H1 (cell line): ENCODE data around the gene PECR. TPM values are rescaled to one million over a fixed set of nuclear protein-coding genes. Genes with fewer than 3 reads are reported as not detected.

Experiments
- CTCF ChIA-PET: fragments of 300-600 bp; sonication (Branson Sonifier 250); formaldehyde crosslinking; loops from one replicate; lab custom pipeline; 2021; ENCODE audit not compliant: partially characterized antibody; lab: Charles Lee
- POLR2A ChIA-PET: fragments of 300-600 bp; sonication (Branson Sonifier 250); formaldehyde crosslinking; loops from one replicate; lab custom pipeline; 2021; ENCODE audit warnings: inconsistent platforms; ENCODE audit not compliant: partially characterized antibody; lab: Charles Lee
- DNase-seq, 2 experiments: peaks; one replicate each; pipeline versions ENCODE4 v3.0.0 to v3.0.0-alpha.2; 2010 to 2022; ENCODE audit warnings: low spot score in 2 of 2, low read depth in 1 of 2, mixed read lengths in 1 of 2
- FAIRE-seq: peaks from 2 replicates; lab custom pipeline; 2011; peaks lifted over from hg19 to GRCh38; lab: Jason Lieb, UNC
- H2AFZ ChIP-seq: 2 replicates; pipeline ENCODE4 v1.8.1; 2012; ENCODE audit warnings: low read length, inconsistent platforms
- H2AK5ac ChIP-seq: 2 replicates; pipeline ENCODE4 v1.6.1; 2013; ENCODE audit warnings: low read depth, low read length
- H2BK120ac ChIP-seq: replicated peaks from 2 replicates; pipeline ENCODE3; 2013; ENCODE audit warnings: low read depth, low read length, inconsistent platforms
- H2BK12ac ChIP-seq: 2 replicates; pipeline ENCODE4 v1.6.1; 2013; ENCODE audit warnings: low read depth, low read length
- H2BK15ac ChIP-seq: 2 replicates; pipeline ENCODE4 v1.6.1; 2013; ENCODE audit warnings: low read length
- H2BK20ac ChIP-seq: 2 replicates; pipeline ENCODE4 v1.6.1; 2013; ENCODE audit warnings: low read length
- H2BK5ac ChIP-seq: 2 replicates; pipeline ENCODE4 v1.6.1; 2013; ENCODE audit warnings: low read depth, low read length
- H3K14ac ChIP-seq: 2 replicates; pipeline ENCODE4 v1.6.1; 2013; ENCODE audit warnings: inconsistent platforms; ENCODE audit not compliant: insufficient read length
- H3K18ac ChIP-seq: 2 replicates; pipeline ENCODE4 v1.6.1; 2013; ENCODE audit warnings: low read length; ENCODE audit errors: extremely low read depth
- H3K23ac ChIP-seq: 2 replicates; pipeline ENCODE4 v1.6.1; 2013; ENCODE audit warnings: inconsistent platforms; ENCODE audit not compliant: insufficient read length
- H3K23me2 ChIP-seq: 2 replicates; pipeline ENCODE4 v1.6.1; 2013; ENCODE audit warnings: low read depth, low read length
- H3K27ac ChIP-seq: 2 replicates; pipeline ENCODE4 v1.6.1; 2011; ENCODE audit warnings: low read depth, low read length, inconsistent platforms
- H3K27me3 ChIP-seq, 4 experiments: replicated peaks in 1 of 4; 1 replicate in 1 of 4; 2 replicates in 3 of 4; pipeline versions ENCODE4 v1.6.1 to v1.8.1; 2011 to 2013; ENCODE audit warnings: low read length in 3 of 4, mild to moderate bottlenecking in 3 of 4, inconsistent platforms in 2 of 4, mixed read lengths in 2 of 4, moderate library complexity in 1 of 4; ENCODE audit not compliant: control insufficient read depth in 3 of 4, insufficient read depth in 3 of 4; ENCODE audit errors: extremely low read depth in 1 of 4
- H3K36me3 ChIP-seq, 4 experiments: 2 replicates each; pipeline versions ENCODE4 v1.6.1 to v1.8.1; 2011 to 2013; ENCODE audit warnings: mild to moderate bottlenecking in 4 of 4, low read length in 3 of 4, moderate library complexity in 2 of 4, control low read depth in 1 of 4, inconsistent platforms in 1 of 4; ENCODE audit not compliant: insufficient read depth in 4 of 4, control insufficient read depth in 2 of 4
- H3K4ac ChIP-seq: replicated peaks from 2 replicates; pipeline ENCODE3; 2013; ENCODE audit warnings: low read length, low read depth, mixed read lengths, inconsistent platforms; ENCODE audit not compliant: insufficient read length
- H3K4me1 ChIP-seq, 4 experiments: replicated peaks in 1 of 4; 1 replicate in 1 of 4; 2 replicates in 3 of 4; pipeline versions ENCODE4 v1.6.1 to v1.8.1; 2011 to 2013; ENCODE audit warnings: low read length in 3 of 4, inconsistent platforms in 2 of 4, mixed read lengths in 1 of 4; ENCODE audit not compliant: insufficient read depth in 4 of 4, control insufficient read depth in 3 of 4
- H3K4me2 ChIP-seq, 2 experiments: 2 replicates each; pipeline versions ENCODE4 v1.6.1 to v1.8.1; 2011 to 2013; ENCODE audit warnings: low read depth in 2 of 2, low read length in 2 of 2, control low read depth in 1 of 2, inconsistent platforms in 1 of 2, mild to moderate bottlenecking in 1 of 2; ENCODE audit not compliant: insufficient read depth in 1 of 2
- H3K4me3 ChIP-seq, 4 experiments: fragments of 200-600, 300-600 bp in 1 of 4; sonication (generic), shearing (Covaris generic), sonication (Bioruptor Twin) in 1 of 4; 2 replicates each; pipeline versions ENCODE4 v1.5.1 to v1.8.1; 2011 to 2016; ENCODE audit warnings: low read length in 4 of 4, low read depth in 3 of 4, control low read depth in 2 of 4, inconsistent platforms in 2 of 4, mild to moderate bottlenecking in 2 of 4, mixed read lengths in 1 of 4, moderate library complexity in 1 of 4; ENCODE audit not compliant: insufficient read depth in 2 of 4; ENCODE audit errors: extremely low read depth in 1 of 4
- H3K56ac ChIP-seq: replicated peaks from 2 replicates; pipeline ENCODE3; 2013; ENCODE audit warnings: low read depth, mild to moderate bottlenecking, mixed read lengths, low read length, inconsistent platforms; ENCODE audit not compliant: insufficient read length
- H3K79me1 ChIP-seq: 2 replicates; pipeline ENCODE4 v1.6.1; 2013; ENCODE audit warnings: low read depth, low read length, control low read depth
- H3K79me2 ChIP-seq, 2 experiments: 2 replicates each; pipeline versions ENCODE4 v1.6.1 to v1.8.1; 2012 to 2013; ENCODE audit warnings: low read length in 2 of 2, mild to moderate bottlenecking in 2 of 2, inconsistent platforms in 1 of 2; ENCODE audit not compliant: insufficient read depth in 2 of 2, control insufficient read depth in 1 of 2
- H3K9ac ChIP-seq, 4 experiments: replicated peaks in 1 of 4; 1 replicate in 1 of 4; 2 replicates in 3 of 4; pipeline versions ENCODE4 v1.6.1 to v1.8.1; 2011 to 2013; ENCODE audit warnings: low read depth in 3 of 4, low read length in 3 of 4, control low read depth in 2 of 4, mild to moderate bottlenecking in 2 of 4, moderate library complexity in 2 of 4, inconsistent platforms in 1 of 4; ENCODE audit errors: extremely low read depth in 1 of 4
- H3K9me3 ChIP-seq, 2 experiments: 2 replicates each; pipeline versions ENCODE4 v1.6.1 to v1.8.1; 2012 to 2013; ENCODE audit warnings: mild to moderate bottlenecking in 2 of 2, moderate library complexity in 2 of 2, control low read depth in 1 of 2, inconsistent platforms in 1 of 2, low read depth in 1 of 2, low read length in 1 of 2, mixed read lengths in 1 of 2; ENCODE audit not compliant: insufficient read depth in 2 of 2
- H4K20me1 ChIP-seq, 2 experiments: replicated peaks in 1 of 2; 2 replicates each; pipeline versions ENCODE3 to v1.8.1; 2011 to 2013; ENCODE audit warnings: inconsistent platforms in 2 of 2, low read length in 2 of 2, mild to moderate bottlenecking in 1 of 2; ENCODE audit not compliant: insufficient read depth in 2 of 2, control insufficient read depth in 1 of 2
- H4K5ac ChIP-seq: 2 replicates; pipeline ENCODE4 v1.6.1; 2013; ENCODE audit warnings: low read length, low read depth, mixed read lengths, inconsistent platforms; ENCODE audit not compliant: insufficient read length
- H4K8ac ChIP-seq: 2 replicates; pipeline ENCODE4 v1.8.0; 2013; ENCODE audit warnings: mild to moderate bottlenecking, moderate library complexity, low read length, inconsistent platforms; ENCODE audit not compliant: insufficient read depth; ENCODE audit errors: extremely low read depth
- H4K91ac ChIP-seq: replicated peaks from 2 replicates; pipeline ENCODE3; 2013; ENCODE audit warnings: low read length, mixed read lengths, inconsistent platforms; ENCODE audit not compliant: insufficient read length
- CBX5 ChIP-seq: fragments of 300-800, 300-1000 bp; sonication (generic); IDR thresholded peaks from 2 replicates; pipeline ENCODE4 v1.7.1; 2016; ENCODE audit warnings: antibody characterized with exemption, low read length, low read depth
- CBX8 ChIP-seq: fragments of 300-800, 300-1000 bp; sonication (generic); IDR thresholded peaks from 2 replicates; pipeline ENCODE4 v1.7.1; 2016; ENCODE audit warnings: low read depth, low read length, borderline replicate concordance
- FOSL1 ChIP-seq: IDR thresholded peaks from 2 replicates; pipeline ENCODE4 v1.6.1; 2011; ENCODE audit warnings: mild to moderate bottlenecking, low read depth, low read length, moderate library complexity; ENCODE audit not compliant: insufficient read depth
- KDM1A ChIP-seq: fragments of 200-600, 300-600 bp; sonication (generic); IDR thresholded peaks from 2 replicates; pipeline ENCODE4 v1.7.1; 2016; ENCODE audit warnings: mild to moderate bottlenecking, low read length, borderline replicate concordance
- KDM5A ChIP-seq: fragments of 200-600 bp; IDR thresholded peaks from 2 replicates; pipeline ENCODE4 v1.7.1; 2012; ENCODE audit warnings: mild to moderate bottlenecking, low read length, inconsistent platforms, mixed read lengths
- SAP30 ChIP-seq: fragments of 300-600 bp; sonication (generic); IDR thresholded peaks from 2 replicates; pipeline ENCODE4 v1.7.1; 2012; ENCODE audit warnings: low read length, moderate library complexity, mild to moderate bottlenecking, inconsistent platforms; ENCODE audit not compliant: insufficient read depth, insufficient replicate concordance
- SRF ChIP-seq: IDR thresholded peaks from 2 replicates; pipeline ENCODE4 v1.6.1; 2011; ENCODE audit warnings: mild to moderate bottlenecking, low read depth, low read length, moderate library complexity
- WGBS, 2 experiments: shearing (Covaris generic) in 1 of 2; methylation state at CpG; one replicate each; pipeline versions ENCODE4 v1.1.6 to v1.1.7; 2013 to 2015; ENCODE audit warnings: low lambda C conversion rate in 2 of 2, mixed read lengths in 2 of 2, inconsistent platforms in 1 of 2, low coverage in 1 of 2, missing lambda C conversion rate in 1 of 2; ENCODE audit not compliant: insufficient replicate concordance in 2 of 2, insufficient coverage in 1 of 2, insufficient read length in 1 of 2; ENCODE audit errors: extremely low coverage in 1 of 2, missing lambda C conversion rate in 1 of 2; 5-methylcytosine and 5-hydroxymethylcytosine counted together
- polyA plus RNA-seq, 7 experiments: library from polyadenylated mRNA; depleted of rRNA in 3 of 7; stranded (reverse) in 5 of 7; unstranded in 2 of 7; fragments of >200 nt in 5 of 7; fragments of 200-250 nt in 2 of 7; gene quantifications; 1 replicate in 5 of 7; 2 replicates in 1 of 7; 4 replicates in 1 of 7; pipeline versions ENCODE4 v1.2.1 to v1.2.3, GENCODE V29; 2011 to 2013; ENCODE audit warnings: missing spikeins in 2 of 7, mixed read lengths in 2 of 7
- total RNA-seq: library from RNA; stranded (reverse); fragmentation: NEBNext Ultra II Directional; extraction: Animal tissue kit (Norgen Biotek cat#: 25700); gene quantifications from 2 replicates; pipeline ENCODE4 v1.2.1, GENCODE V29; 2021
- TF ChIP-seq, protein P1 (sequence below): IDR thresholded peaks from 2 replicates; pipeline ENCODE4 v1.6.1; 2011; ENCODE audit warnings: low read length, improper control_type of control experiment

The PECR gene
- total and polyA plus RNA-seq, 2 of the 8 experiments (the other 6 are each of a cell fraction or from before 2014, with no cell fraction given) = 15.9 to 19.2 TPM

DNA sequence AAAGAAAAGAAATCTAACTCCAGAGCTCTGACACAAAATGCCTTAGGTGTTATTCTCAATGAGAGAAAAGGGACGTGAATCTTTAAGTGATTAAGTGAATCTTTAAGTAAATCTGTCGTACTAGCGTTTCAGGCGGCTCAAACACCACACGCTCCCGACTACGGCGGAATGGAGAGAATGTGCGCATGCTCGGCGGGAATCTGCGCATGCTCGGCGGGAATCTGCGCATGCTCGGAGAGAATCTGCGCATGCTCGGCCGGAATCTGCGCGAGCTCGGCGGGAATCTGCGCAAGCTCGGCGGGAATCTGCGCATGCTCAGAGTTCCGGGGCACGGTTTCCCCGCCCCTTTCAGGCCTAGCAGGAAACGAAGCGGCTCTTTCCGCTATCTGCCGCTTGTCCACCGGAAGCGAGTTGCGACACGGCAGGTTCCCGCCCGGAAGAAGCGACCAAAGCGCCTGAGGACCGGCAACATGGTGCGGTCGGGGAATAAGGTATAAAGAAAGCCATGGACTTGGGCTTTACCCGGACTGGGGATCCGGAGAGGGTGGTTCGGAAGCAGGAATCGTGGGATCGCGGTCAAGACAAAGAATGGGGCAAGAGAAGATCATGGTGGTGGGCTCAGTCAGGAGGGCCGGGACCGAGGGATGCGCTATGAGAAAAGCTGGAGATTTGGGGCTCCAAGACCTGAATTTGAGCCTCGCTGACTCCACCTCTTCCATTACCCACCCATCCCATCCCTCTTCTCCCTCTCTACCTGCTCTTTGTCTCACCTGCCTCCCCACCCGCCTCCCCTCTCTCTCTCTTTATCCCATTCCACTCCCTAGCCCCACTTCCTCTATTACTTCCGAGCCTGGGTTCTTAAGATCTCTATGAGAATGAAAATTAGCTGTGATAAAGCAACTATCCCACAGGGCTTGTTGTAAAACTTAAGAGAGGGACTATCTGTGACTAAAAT lies 27.6 kb upstream of the PECR start, which contains the start of gene XRCC5:
Gene XRCC5 (plus strand): TSS at position 382 of the 955 bp plus-strand sequence. CDS start 89 bp downstream, at position 471.
- Histone ChIP-seq H2BK12ac (no peak within 1 kb of the TSS; the same call in 1 of the 2 replicates), H3K79me1 (no peaks in the 10 kb centered on the region), H3K79me2 (peaks cover 22 to 42% of the 10 kb centered on the region in 2 experiments), H3K56ac (peak within 1 kb of the TSS; percentile 97), H3K9ac (peak within 1 kb of the TSS; percentile 84 to 100 (median 98)), H2BK15ac (0 out of 2 replicates have a peak within 1 kb of the TSS, but pooled peaks have one; percentile 38), H3K36me3 (peaks cover 11 to 41% (median 33%) of the 10 kb centered on the region in 4 experiments), H3K27ac (peak within 1 kb of the TSS; percentile 92), H2BK120ac (peak within 1 kb of the TSS; percentile 47), H3K4me3 (peak within 1 kb of the TSS; percentile 87 to 99 (median 97)), H3K23ac (no peak within 1 kb of the TSS), H3K23me2 (no peaks in the 10 kb centered on the region; the same call in 1 of the 2 replicates), H3K18ac (peak within 1 kb of the TSS; percentile 96), H3K9me3 (no peaks in the 10 kb centered on the region), H3K27me3 (no peaks in the 10 kb centered on the region), H3K4ac (peak within 1 kb of the TSS; percentile 99), H4K91ac (peak within 1 kb of the TSS; percentile 95), H3K14ac (peak within 1 kb of the TSS; percentile 88), H2BK20ac (no peak within 1 kb of the TSS), H4K5ac (peak within 1 kb of the TSS; percentile 98), H2AFZ (no peak within 1 kb of the TSS), H4K20me1 (peaks cover 0 to 8% of the 10 kb centered on the region in 2 experiments), H2BK5ac (peak within 1 kb of the TSS; percentile 98), H2AK5ac (peak within 1 kb of the TSS; percentile 79; the same call in 1 of the 2 replicates), H3K4me1 (peaks cover 4 to 12% (median 10%) of the 10 kb centered on the region in 4 experiments; a peak in 6 of 7 replicates), H3K4me2 (peak within 1 kb of the TSS; percentile 66 to 72), H4K8ac (peak within 1 kb of the TSS; percentile 99; the same call in 1 of the 2 replicates)
- 1% methylated on average over 55 of the region's 57 CpGs; no CpG with 5 or more reads in 1 of the 2 experiments for WGBS, 2 experiments
- ChIA-PET POLR2A (interaction anchor here (0.6 to 8.5 kb wide), 14 partner anchors 8 to 389 kb away, joined by 3 to 73 read pairs (median 6); partner anchors contain the start of genes PECR, RPL37A and TMEM169), CTCF (interaction anchor here (0.6 to 3.4 kb wide), 11 partner anchors 9 to 521 kb away, joined by 3 to 18 read pairs (median 4); partner anchors contain the start of genes PECR and TMEM169)
- peak; percentile 58 for FAIRE-seq
- DNase-seq = peak; percentile 98
- TF ChIP-seq FOSL1 (peak; percentile 61; the same call in 1 of the 2 replicates), CBX5 (no peak), KDM1A (no peak), SRF (no peak), CBX8 (no peak), SAP30 (peak; percentile 21), KDM5A (0 out of 2 replicates have a peak, but pooled peaks have one; percentile 18)
- TF ChIP-seq, protein P1, sequence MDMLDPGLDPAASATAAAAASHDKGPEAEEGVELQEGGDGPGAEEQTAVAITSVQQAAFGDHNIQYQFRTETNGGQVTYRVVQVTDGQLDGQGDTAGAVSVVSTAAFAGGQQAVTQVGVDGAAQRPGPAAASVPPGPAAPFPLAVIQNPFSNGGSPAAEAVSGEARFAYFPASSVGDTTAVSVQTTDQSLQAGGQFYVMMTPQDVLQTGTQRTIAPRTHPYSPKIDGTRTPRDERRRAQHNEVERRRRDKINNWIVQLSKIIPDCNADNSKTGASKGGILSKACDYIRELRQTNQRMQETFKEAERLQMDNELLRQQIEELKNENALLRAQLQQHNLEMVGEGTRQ = no peak
